ENCODE data around the gene APBA1.

DNA sequence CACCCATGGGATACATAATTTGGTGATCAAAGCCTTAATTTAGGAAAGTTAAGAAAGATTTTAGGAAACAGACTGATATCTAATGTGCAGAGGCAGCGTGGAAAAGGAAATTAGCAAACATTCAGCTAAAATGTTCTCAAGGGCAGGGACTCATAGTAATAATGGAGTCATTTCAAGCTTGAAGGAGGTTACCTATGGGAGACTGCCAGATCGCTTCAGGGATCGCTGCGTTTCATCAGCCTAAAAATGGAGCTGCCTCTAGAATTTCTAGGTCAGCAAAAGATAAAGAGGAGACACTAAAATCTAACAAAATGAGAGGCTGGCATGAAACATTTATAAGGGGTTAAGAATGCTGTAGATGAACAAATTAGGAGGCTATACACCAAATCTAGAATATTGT lies 115.5 kb downstream of the APBA1 start:
- TF ChIP-seq RAD21 (IDR thresholded peaks at IDR 0.05; ENCODE audit: low read length) (no peak), POLR2A (IDR thresholded peaks at IDR 0.05; ENCODE audit: low read depth, low read length) (no peak), RCOR1 (IDR thresholded peaks at IDR 0.05; ENCODE audit: insufficient replicate concordance, low read length) (no peak), SMC3 (IDR thresholded peaks at IDR 0.05; ENCODE audit: low read depth, low read length) (no peak), MXI1 (IDR thresholded peaks at IDR 0.05; ENCODE audit: borderline replicate concordance, low read depth, low read length) (no peak), USF2 (IDR thresholded peaks at IDR 0.05; ENCODE audit: low read depth, low read length) (no peak), BHLHE40 (IDR thresholded peaks at IDR 0.05; ENCODE audit: low read depth, low read length) (no peak), FOS (IDR thresholded peaks at IDR 0.05; ENCODE audit: low read depth, low read length) (no peak), CHD1 (IDR thresholded peaks at IDR 0.05; ENCODE audit: low read depth, low read length) (no peak)
- TF ChIP-seq, protein P1, sequence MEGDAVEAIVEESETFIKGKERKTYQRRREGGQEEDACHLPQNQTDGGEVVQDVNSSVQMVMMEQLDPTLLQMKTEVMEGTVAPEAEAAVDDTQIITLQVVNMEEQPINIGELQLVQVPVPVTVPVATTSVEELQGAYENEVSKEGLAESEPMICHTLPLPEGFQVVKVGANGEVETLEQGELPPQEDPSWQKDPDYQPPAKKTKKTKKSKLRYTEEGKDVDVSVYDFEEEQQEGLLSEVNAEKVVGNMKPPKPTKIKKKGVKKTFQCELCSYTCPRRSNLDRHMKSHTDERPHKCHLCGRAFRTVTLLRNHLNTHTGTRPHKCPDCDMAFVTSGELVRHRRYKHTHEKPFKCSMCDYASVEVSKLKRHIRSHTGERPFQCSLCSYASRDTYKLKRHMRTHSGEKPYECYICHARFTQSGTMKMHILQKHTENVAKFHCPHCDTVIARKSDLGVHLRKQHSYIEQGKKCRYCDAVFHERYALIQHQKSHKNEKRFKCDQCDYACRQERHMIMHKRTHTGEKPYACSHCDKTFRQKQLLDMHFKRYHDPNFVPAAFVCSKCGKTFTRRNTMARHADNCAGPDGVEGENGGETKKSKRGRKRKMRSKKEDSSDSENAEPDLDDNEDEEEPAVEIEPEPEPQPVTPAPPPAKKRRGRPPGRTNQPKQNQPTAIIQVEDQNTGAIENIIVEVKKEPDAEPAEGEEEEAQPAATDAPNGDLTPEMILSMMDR (conservative IDR thresholded peaks at IDR 0.05; ENCODE audit: low read depth, low read length), result no peak

Data from IMR-90 (cell line).